ENCODE results near the gene MPP1. TPM values are rescaled to one million over a fixed set of nuclear protein-coding genes. Genes with fewer than 3 reads are reported as not detected.

Gene MPP1
- total RNA-seq, 2 experiments from 2014 or later = 59.8 to 64.9 TPM

DNA sequence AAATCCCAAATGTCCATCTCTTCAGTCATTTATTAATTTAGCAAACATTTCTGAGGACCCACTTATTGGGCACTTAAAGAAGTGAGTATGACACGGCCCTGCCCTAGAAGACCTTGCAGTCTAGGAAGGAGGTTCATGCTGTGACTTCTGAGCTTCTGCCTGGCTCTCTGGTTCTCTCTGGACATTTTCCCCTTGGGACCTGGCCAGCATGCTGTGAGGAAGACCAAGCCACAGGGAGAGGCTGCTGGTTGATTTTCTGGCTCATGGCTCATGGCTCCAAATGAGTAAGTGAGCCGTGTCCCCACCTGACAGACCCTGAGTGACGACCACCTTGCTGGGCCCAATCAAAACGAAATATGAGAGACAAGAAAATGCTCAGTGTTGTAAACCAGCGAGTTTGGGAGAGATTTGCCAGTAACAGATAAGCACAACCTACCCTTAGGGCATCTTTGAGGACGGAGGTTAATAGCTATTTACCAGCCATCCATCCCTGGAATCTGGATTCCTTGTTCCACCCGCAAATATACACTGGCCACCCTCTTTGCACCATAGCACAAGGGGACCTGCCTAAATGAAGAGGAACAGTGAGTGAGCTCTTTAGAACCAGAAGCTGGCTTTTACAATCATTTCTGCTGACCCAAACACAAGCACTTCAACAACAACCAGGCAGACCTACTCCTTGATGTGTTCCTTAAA lies 876 bp downstream of the MPP1 start:
- peak overlapping the region; percentile 66 for H3K27ac Mint-ChIP-seq
- H3K4me3 Mint-ChIP-seq = peak overlapping the region; percentile 82
- DNase-seq (no peak), ATAC-seq (ENCODE audit: low read depth) (no peak)
- peaks cover 5% of the 10 kb centered on the region for H3K9me3 Mint-ChIP-seq
- H3K36me3 Mint-ChIP-seq = peaks cover 6% of the 10 kb centered on the region
- peaks cover 35% of the 10 kb centered on the region for H3K4me1 Mint-ChIP-seq
- POLR2A ChIA-PET = interaction anchor here (1.1 to 1.8 kb wide), 5 partner anchors 10 to 28 kb away, joined by 4 to 5 read pairs (median 5); no protein-coding TSS in a partner anchor
- peaks cover 2% of the 10 kb centered on the region for H3K27me3 Mint-ChIP-seq

DNA sequence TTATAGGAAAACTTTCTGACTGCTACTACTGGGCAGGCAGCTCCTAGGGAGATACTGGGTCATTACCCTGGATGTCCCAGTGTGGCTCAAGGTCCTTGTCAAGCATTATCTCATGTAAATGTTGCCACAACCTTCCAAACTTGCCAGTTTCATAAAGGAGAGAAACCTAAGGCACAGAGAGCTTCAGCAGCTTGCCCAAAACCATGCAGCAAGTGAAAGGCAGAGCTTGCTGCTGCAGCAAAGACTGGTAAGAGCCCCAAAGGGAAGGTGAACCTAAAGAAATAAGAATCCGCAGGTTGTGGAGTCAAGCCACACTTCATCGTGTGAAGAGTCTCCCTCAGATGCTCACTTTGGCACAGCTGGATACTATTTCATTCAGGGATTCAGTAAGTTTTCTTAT lies 2.3 kb downstream of the MPP1 start:
- DNase-seq (no peak), ATAC-seq (ENCODE audit: low read depth) (no peak)
- H3K36me3 Mint-ChIP-seq = peaks cover 14% of the 10 kb centered on the region
- peak overlapping the region; percentile 48 for H3K27ac Mint-ChIP-seq
- H3K27me3 Mint-ChIP-seq = peaks cover 2% of the 10 kb centered on the region
- POLR2A ChIA-PET = interaction anchor here (1.1 to 1.3 kb wide), 3 partner anchors 31 to 41 kb away, joined by 3 to 4 read pairs (median 3); no protein-coding TSS in a partner anchor
- H3K4me3 Mint-ChIP-seq = peak overlapping the region; percentile 82
- H3K4me1 Mint-ChIP-seq = peaks cover 40% of the 10 kb centered on the region
- H3K9me3 Mint-ChIP-seq = peaks cover 5% of the 10 kb centered on the region

DNA sequence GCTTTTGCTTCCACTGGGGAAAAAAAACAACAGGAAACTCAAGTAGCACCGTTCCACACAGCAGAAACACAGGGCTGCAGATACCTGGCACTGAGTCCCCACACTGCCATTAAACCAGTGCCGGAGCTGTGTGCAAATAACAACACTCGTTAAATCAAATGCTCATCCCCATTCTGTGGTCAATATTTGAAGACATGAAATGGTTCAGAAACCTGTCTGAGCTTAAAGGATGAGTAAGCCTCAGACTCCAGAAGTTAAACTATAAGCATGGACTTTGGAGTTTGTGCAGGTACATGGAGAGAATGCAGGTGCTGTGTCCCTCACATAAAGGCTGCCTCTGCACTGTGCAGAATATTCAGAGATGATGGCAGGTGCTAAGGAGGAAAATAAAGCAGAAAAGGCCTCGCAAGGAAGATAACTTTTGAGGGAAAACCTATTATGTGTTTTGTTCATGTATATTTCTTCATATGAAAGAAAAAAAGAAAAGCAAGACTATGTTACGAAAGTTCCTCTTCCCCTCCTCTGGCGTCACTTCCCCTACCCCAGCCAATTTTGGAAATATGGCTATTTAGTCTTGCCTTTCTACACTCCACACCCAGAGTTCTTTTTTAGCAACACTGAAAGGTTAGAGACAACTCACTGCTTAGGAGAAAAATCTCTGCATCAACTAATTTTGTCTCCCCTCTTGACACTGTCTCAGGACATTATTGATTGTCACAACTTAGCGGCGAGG lies 4.6 kb downstream of the MPP1 start:
- H3K9me3 Mint-ChIP-seq = no peaks in the 10 kb centered on the region
- POLR2A ChIA-PET = no interaction called here
- H3K4me1 Mint-ChIP-seq = peaks cover 50% of the 10 kb centered on the region
- peaks cover 23% of the 10 kb centered on the region for H3K36me3 Mint-ChIP-seq
- ATAC-seq (ENCODE audit: low read depth) (no peak), DNase-seq (no peak)
- peak overlapping the region; percentile 81 for H3K27ac Mint-ChIP-seq
- H3K27me3 Mint-ChIP-seq = no peaks in the 10 kb centered on the region
- H3K4me3 Mint-ChIP-seq = peak overlapping the region; percentile 65

DNA sequence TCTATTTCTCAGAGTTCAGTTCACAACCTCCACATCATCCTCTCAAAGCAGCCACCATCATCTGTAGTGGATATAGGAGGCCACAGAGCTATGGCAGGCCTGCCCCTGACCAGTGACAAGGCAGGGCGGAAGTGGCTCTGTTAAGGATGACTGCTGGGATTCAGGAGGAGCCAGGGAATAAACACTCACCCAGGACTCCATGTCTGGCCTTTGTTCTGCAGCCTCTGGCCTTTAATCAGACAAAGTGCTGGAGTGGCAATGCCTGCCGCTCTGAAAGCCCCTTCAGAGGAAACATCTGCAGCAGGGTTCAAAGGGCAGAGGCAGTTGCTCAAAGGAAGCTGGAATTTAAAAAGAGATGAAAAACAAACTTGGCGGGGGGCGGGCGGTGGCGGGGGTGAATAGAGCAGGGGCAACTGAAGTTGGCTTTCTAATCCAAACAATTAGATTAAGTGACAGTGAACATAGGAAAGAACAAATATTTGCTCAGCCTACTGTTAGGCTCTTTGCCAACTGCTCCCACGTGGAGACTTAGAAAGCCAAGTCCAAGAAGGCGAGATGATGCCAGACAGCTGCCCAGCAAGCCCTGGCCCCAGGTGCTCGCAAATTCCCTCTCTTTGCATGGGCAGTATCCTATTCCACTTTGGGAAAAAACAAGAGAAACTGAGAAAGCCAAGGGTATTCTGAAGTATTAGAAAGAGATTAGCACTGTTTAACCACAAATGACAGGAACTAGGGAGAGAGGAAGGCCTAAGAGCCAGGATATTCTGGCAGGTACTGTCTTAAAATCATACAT lies 5.5 kb downstream of the MPP1 start:
- DNase-seq (no peak), ATAC-seq (ENCODE audit: low read depth) (no peak)
- Mint-ChIP-seq H3K4me3 (peak overlapping the region; percentile 66), H3K36me3 (peaks cover 25% of the 10 kb centered on the region), H3K9me3 (no peaks in the 10 kb centered on the region), H3K4me1 (peaks cover 54% of the 10 kb centered on the region), H3K27me3 (no peaks in the 10 kb centered on the region), H3K27ac (peak overlapping the region; percentile 81)
- POLR2A ChIA-PET = interaction anchor here (0.6 kb wide), 1 partner anchor 15 kb away, joined by 3 read pairs; no protein-coding TSS in a partner anchor

DNA sequence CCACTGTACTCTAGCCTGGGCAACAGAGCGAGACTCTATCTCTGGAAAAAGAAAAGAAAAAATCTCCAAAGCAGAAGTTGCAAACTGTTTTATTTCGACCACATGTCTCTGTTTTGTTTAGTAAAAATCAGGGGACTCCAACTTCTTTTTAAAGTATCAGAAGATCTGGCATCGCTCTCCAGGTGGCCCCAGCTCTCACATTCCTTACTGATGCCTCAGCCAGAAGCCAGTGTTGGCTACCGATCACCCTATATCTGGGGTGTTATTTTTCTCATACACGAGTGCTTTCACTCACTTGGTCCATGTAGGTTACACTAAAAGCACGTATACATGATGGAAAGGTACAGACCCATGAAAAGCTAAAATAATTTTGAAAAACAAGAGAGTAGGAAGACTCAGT lies 8.3 kb downstream of the MPP1 start:
- no peak for DNase-seq
- peaks cover 31% of the 10 kb centered on the region for H3K36me3 Mint-ChIP-seq
- ATAC-seq (ENCODE audit: low read depth) = no peak
- peaks cover 49% of the 10 kb centered on the region for H3K4me1 Mint-ChIP-seq
- H3K27me3 Mint-ChIP-seq = no peaks in the 10 kb centered on the region
- no peak overlapping the region for H3K27ac Mint-ChIP-seq
- H3K9me3 Mint-ChIP-seq = no peaks in the 10 kb centered on the region
- no peak overlapping the region for H3K4me3 Mint-ChIP-seq
- POLR2A ChIA-PET = interaction anchor here (1.0 kb wide), 1 partner anchor 15 kb away, joined by 4 read pairs; no protein-coding TSS in a partner anchor

- Mint-ChIP-seq H3K9me3 (no peaks in the 10 kb centered on the region), H3K4me1 (peaks cover 35% of the 10 kb centered on the region), H3K27me3 (no peaks in the 10 kb centered on the region), H3K4me3 (no peak overlapping the region), H3K36me3 (peaks cover 36% of the 10 kb centered on the region), H3K27ac (no peak overlapping the region)
- POLR2A ChIA-PET = interaction anchor here (1.4 kb wide), 1 partner anchor 10 kb away, joined by 4 read pairs; the partner anchor contains the start of gene MPP1
- no peak for DNase-seq
- ATAC-seq (ENCODE audit: low read depth) = no peak
Measured at GRCh38 chrX:154795016-154795415, 10.3 kb downstream of the MPP1 start.

GRCh38 chrX:154793084-154793795 lies 12.0 kb downstream of the MPP1 start:
- no peak overlapping the region for H3K27ac Mint-ChIP-seq
- DNase-seq = no peak
- H3K4me1 Mint-ChIP-seq = peaks cover 21% of the 10 kb centered on the region
- ATAC-seq (ENCODE audit: low read depth) = no peak
- H3K9me3 Mint-ChIP-seq = no peaks in the 10 kb centered on the region
- no peaks in the 10 kb centered on the region for H3K27me3 Mint-ChIP-seq
- no peak overlapping the region for H3K4me3 Mint-ChIP-seq
- peaks cover 33% of the 10 kb centered on the region for H3K36me3 Mint-ChIP-seq
- POLR2A ChIA-PET = no interaction called here

- no peak overlapping the region for H3K4me3 Mint-ChIP-seq
- H3K9me3 Mint-ChIP-seq = no peaks in the 10 kb centered on the region
- H3K36me3 Mint-ChIP-seq = peaks cover 35% of the 10 kb centered on the region
- POLR2A ChIA-PET = no interaction called here
- ATAC-seq (ENCODE audit: low read depth) (no peak), DNase-seq (no peak)
- no peaks in the 10 kb centered on the region for H3K27me3 Mint-ChIP-seq
- no peak overlapping the region for H3K27ac Mint-ChIP-seq
- peaks cover 13% of the 10 kb centered on the region for H3K4me1 Mint-ChIP-seq
Measured at GRCh38 chrX:154791939-154792338, 13.3 kb downstream of the MPP1 start.

GRCh38 chrX:154791467-154791866 lies 13.8 kb downstream of the MPP1 start:
- ATAC-seq (ENCODE audit: low read depth) (no peak), DNase-seq (no peak)
- Mint-ChIP-seq H3K27me3 (no peaks in the 10 kb centered on the region), H3K36me3 (peaks cover 33% of the 10 kb centered on the region), H3K4me1 (peaks cover 9% of the 10 kb centered on the region), H3K4me3 (no peak overlapping the region), H3K27ac (no peak overlapping the region), H3K9me3 (no peaks in the 10 kb centered on the region)
- POLR2A ChIA-PET = no interaction called here

- DNase-seq = no peak
- no peak overlapping the region for H3K4me3 Mint-ChIP-seq
- no peak for ATAC-seq (ENCODE audit: low read depth)
- no peaks in the 10 kb centered on the region for H3K27me3 Mint-ChIP-seq
- H3K4me1 Mint-ChIP-seq = peaks cover 18% of the 10 kb centered on the region
- peaks cover 53% of the 10 kb centered on the region for H3K36me3 Mint-ChIP-seq
- H3K9me3 Mint-ChIP-seq = no peaks in the 10 kb centered on the region
- POLR2A ChIA-PET = interaction anchor here (1.1 kb wide), 1 partner anchor 19 kb away, joined by 4 read pairs; the partner anchor contains the start of gene MPP1
- no peak overlapping the region for H3K27ac Mint-ChIP-seq
Measured at GRCh38 chrX:154785716-154786115, 19.6 kb downstream of the MPP1 start.

- no peaks in the 10 kb centered on the region for H3K9me3 Mint-ChIP-seq
- ATAC-seq (ENCODE audit: low read depth) (peak; percentile 26), DNase-seq (no peak)
- H3K36me3 Mint-ChIP-seq = peaks cover 47% of the 10 kb centered on the region
- H3K4me3 Mint-ChIP-seq = peak overlapping the region; percentile 69
- H3K27me3 Mint-ChIP-seq = no peaks in the 10 kb centered on the region
- peaks cover 18% of the 10 kb centered on the region for H3K4me1 Mint-ChIP-seq
- H3K27ac Mint-ChIP-seq = peak overlapping the region; percentile 83
- POLR2A ChIA-PET = interaction anchor here (0.7 kb wide), 1 partner anchor 15 kb away, joined by 3 read pairs; no protein-coding TSS in a partner anchor
Measured at GRCh38 chrX:154784149-154784995, 20.9 kb downstream of the MPP1 start.

- Mint-ChIP-seq H3K9me3 (no peaks in the 10 kb centered on the region), H3K27ac (no peak overlapping the region), H3K4me3 (no peak overlapping the region), H3K4me1 (peaks cover 19% of the 10 kb centered on the region), H3K27me3 (no peaks in the 10 kb centered on the region), H3K36me3 (peaks cover 29% of the 10 kb centered on the region)
- DNase-seq = no peak
- no peak for ATAC-seq (ENCODE audit: low read depth)
- POLR2A ChIA-PET = interaction anchor here (1.1 kb wide), 1 partner anchor 16 kb away, joined by 4 read pairs; no protein-coding TSS in a partner anchor
Measured at GRCh38 chrX:154780968-154781367, 24.3 kb downstream of the MPP1 start.

Measured in activated naive CD8-positive, alpha-beta T cell treated with anti-CD3 and anti-CD28 coated beads, Interleukin-2, amount 10 ng/mL, durations not matched to agents 7 days and 5 days (primary cell).